HepG2 (cell line): ENCODE results near the gene TCF3. TPM values are rescaled to one million over a fixed set of nuclear protein-coding genes. Genes with fewer than 3 reads are reported as not detected.
A peak's percentile ranks its signal among the peaks of the same experiment; 100 is the strongest.

Source experiments
- AGO2 ChIP-seq: fragments of 200-400 bp; formaldehyde crosslinking; optimal IDR thresholded peaks from 2 replicates; pipeline ENCODE3; 2017; ENCODE audit warnings: mild to moderate bottlenecking, low read depth, low read length, moderate library complexity
- ATF1 ChIP-seq: IDR thresholded peaks from 2 replicates; pipeline ENCODE4 v1.6.1; 2016; ENCODE audit warnings: mild to moderate bottlenecking, control low read depth
- DBP ChIP-seq: sonication (generic); formaldehyde crosslinking; IDR thresholded peaks from 2 replicates; pipeline ENCODE4 v1.4.0; 2020; ENCODE audit warnings: missing genetic modification reagents; ENCODE audit errors: not compliant biosample characterization
- MXI1 ChIP-seq: IDR thresholded peaks from 3 replicates; pipeline ENCODE4 v1.6.1; 2012; ENCODE audit warnings: low read depth, low read length, inconsistent platforms, borderline replicate concordance
- POLR2G ChIP-seq: fragments of 200-400 bp; formaldehyde crosslinking; IDR thresholded peaks from 2 replicates; pipeline ENCODE4 v1.6.1; 2018; ENCODE audit warnings: mild to moderate bottlenecking, low read depth, low read length, moderate library complexity
- RNF219 ChIP-seq: sonication (generic); formaldehyde crosslinking; IDR thresholded peaks from 2 replicates; pipeline ENCODE4 v1.5.0; 2020; ENCODE audit warnings: mild to moderate bottlenecking, missing genetic modification reagents
- SMAD9 ChIP-seq: sonication (generic); formaldehyde crosslinking; IDR thresholded peaks from 2 replicates; pipeline ENCODE4 v1.5.1; 2020; ENCODE audit warnings: mild to moderate bottlenecking, missing genetic modification reagents
- SRSF1 ChIP-seq: fragments of 200-400 bp; formaldehyde crosslinking; optimal IDR thresholded peaks from 2 replicates; pipeline ENCODE3; 2017; ENCODE audit warnings: mild to moderate bottlenecking, low read depth, low read length, moderate library complexity
- TAF1 ChIP-seq: sonication (generic); formaldehyde crosslinking; IDR thresholded peaks from 2 replicates; pipeline ENCODE4 v1.4.0; 2020; ENCODE audit warnings: missing genetic modification reagents
- TERF1 ChIP-seq: sonication (generic); formaldehyde crosslinking; IDR thresholded peaks from 2 replicates; pipeline ENCODE4 v1.8.0; 2022; ENCODE audit warnings: mild to moderate bottlenecking, missing genetic modification reagents, moderate library complexity
- THRA ChIP-seq: sonication (generic); formaldehyde crosslinking; IDR thresholded peaks from 2 replicates; pipeline ENCODE4 v1.4.0; 2020; ENCODE audit warnings: missing genetic modification reagents, borderline replicate concordance
- TRIM24 ChIP-seq: sonication (generic); formaldehyde crosslinking; IDR thresholded peaks from 2 replicates; pipeline ENCODE4 v1.8.0; 2022; ENCODE audit warnings: mild to moderate bottlenecking, missing genetic modification reagents
- YEATS2 ChIP-seq: sonication (generic); formaldehyde crosslinking; IDR thresholded peaks from 2 replicates; pipeline ENCODE4 v1.4.0; 2020; ENCODE audit warnings: missing genetic modification reagents, borderline replicate concordance
- ZC3H13 ChIP-seq: sonication (generic); formaldehyde crosslinking; IDR thresholded peaks from 2 replicates; pipeline ENCODE4 v1.8.1; 2023; ENCODE audit warnings: mild to moderate bottlenecking, missing genetic modification reagents, moderate library complexity
- ZEB1 ChIP-seq: IDR thresholded peaks from 2 replicates; pipeline ENCODE4 v1.6.1; 2012; ENCODE audit warnings: mild to moderate bottlenecking, low read depth, inconsistent platforms; ENCODE audit not compliant: insufficient replicate concordance
- ZNF768 ChIP-seq: sonication (generic); formaldehyde crosslinking; IDR thresholded peaks from 2 replicates; pipeline ENCODE4 v1.4.0; 2020; ENCODE audit warnings: missing genetic modification reagents
- ZSCAN5A ChIP-seq: sonication (generic); formaldehyde crosslinking; IDR thresholded peaks from 2 replicates; pipeline ENCODE4 v1.8.0; 2022; ENCODE audit warnings: mild to moderate bottlenecking, missing genetic modification reagents, borderline replicate concordance
- polyA plus RNA-seq, 8 experiments: library from polyadenylated mRNA; depleted of rRNA in 3 of 8; stranded (reverse) in 7 of 8; unstranded in 1 of 8; fragments of >200 nt; fragmentation: Illumina TruSeq in 4 of 8; extraction: Trizol in 4 of 8; gene quantifications; 2 replicates each; pipeline versions ENCODE4 v1.2.1 to v1.2.3, GENCODE V29; 2011 to 2016; ENCODE audit warnings: low read depth in 4 of 8, missing spikeins in 1 of 8, mixed read lengths in 1 of 8; ENCODE audit not compliant: insufficient read depth in 1 of 8
- total RNA-seq, 5 experiments: library from RNA; depleted of rRNA; stranded (reverse); fragments of >200 nt; fragmentation: Illumina TruSeq; extraction: Trizol; gene quantifications; 2 replicates each; pipeline ENCODE4 v1.2.3, GENCODE V29; 2016; ENCODE audit warnings: low read depth in 1 of 5
- TF ChIP-seq, protein P1 (sequence below): sonication (generic); formaldehyde crosslinking; IDR thresholded peaks from 2 replicates; pipeline ENCODE4 v1.4.0; 2020; ENCODE audit warnings: missing genetic modification reagents

Gene TCF3
- total and polyA plus RNA-seq, 2 of the 13 experiments (the other 11 are each of a cell fraction or from before 2014, with no cell fraction given) = 51.4 to 53.2 TPM

DNA sequence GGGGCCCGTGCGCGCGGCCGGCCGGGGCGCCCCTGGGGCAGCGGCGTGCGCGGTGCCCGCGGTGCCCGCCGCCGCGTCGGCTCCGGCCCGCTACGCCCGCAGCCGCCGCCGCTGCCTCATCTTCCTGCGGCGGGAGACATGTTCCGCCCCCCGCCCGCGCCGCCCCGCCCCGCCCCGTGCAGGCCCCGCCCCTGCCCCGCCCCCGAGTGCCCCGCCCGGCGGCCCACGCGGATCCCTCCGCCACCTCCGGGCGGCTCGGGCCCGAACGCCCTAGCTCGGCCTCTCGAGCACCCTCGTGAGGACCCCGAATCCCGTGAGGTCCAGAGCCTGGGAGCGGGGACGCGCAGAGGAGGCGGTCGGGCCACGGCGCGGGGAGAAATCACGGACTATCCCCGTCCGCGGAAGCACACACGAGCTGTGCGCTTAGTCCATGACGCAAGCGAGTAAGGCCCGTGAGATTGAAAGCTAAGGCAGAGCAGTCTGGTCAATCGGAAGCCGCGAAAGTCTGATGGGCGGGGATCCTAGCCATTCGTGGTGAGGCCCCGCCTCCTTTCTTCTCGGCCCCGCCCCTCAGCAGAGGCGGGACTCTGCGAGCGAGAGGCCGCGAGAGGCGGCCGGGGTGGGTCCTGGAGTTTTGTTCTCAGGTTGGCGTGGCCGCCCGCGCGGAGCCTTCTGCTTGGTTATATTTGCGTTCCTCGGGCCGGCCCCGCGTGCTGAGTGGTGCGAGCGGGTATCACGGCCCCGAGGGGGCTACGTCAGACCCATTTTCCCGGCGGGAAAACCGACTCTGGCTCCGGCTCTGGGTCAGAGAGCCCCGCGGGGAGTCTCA, at the start of gene TCF3 (continued):
- no peak for TF ChIP-seq RNF219 (CRISPR knock-in tag)
- peak; percentile 61; the same call in 1 of the 2 replicates for TF ChIP-seq ZNF768 (CRISPR knock-in tag)
- no peak for TF ChIP-seq AGO2
- peak; percentile 54; the same call in 1 of the 2 replicates for TF ChIP-seq THRA (CRISPR knock-in tag)
- TF ChIP-seq SMAD9 = no peak
- TF ChIP-seq TERF1 (CRISPR knock-in tag) = no peak
- TF ChIP-seq SRSF1 = peak; percentile 89
- TF ChIP-seq, protein P1, sequence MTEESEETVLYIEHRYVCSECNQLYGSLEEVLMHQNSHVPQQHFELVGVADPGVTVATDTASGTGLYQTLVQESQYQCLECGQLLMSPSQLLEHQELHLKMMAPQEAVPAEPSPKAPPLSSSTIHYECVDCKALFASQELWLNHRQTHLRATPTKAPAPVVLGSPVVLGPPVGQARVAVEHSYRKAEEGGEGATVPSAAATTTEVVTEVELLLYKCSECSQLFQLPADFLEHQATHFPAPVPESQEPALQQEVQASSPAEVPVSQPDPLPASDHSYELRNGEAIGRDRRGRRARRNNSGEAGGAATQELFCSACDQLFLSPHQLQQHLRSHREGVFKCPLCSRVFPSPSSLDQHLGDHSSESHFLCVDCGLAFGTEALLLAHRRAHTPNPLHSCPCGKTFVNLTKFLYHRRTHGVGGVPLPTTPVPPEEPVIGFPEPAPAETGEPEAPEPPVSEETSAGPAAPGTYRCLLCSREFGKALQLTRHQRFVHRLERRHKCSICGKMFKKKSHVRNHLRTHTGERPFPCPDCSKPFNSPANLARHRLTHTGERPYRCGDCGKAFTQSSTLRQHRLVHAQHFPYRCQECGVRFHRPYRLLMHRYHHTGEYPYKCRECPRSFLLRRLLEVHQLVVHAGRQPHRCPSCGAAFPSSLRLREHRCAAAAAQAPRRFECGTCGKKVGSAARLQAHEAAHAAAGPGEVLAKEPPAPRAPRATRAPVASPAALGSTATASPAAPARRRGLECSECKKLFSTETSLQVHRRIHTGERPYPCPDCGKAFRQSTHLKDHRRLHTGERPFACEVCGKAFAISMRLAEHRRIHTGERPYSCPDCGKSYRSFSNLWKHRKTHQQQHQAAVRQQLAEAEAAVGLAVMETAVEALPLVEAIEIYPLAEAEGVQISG = peak; percentile 74
- TF ChIP-seq MXI1 = peak; percentile 68; the same call in 1 of the 3 replicates
- TF ChIP-seq ATF1 (CRISPR knock-in tag) = peak; percentile 95
- TF ChIP-seq POLR2G = peak; percentile 64; the same call in 1 of the 2 replicates
- TF ChIP-seq TAF1 = peak; percentile 80; the same call in 1 of the 2 replicates
- no peak for TF ChIP-seq ZSCAN5A (CRISPR knock-in tag)
- TF ChIP-seq ZEB1 = no peak
- peak; percentile 67; the same call in 1 of the 2 replicates for TF ChIP-seq ZC3H13 (CRISPR knock-in tag)
- no peak for TF ChIP-seq TRIM24
- peak; percentile 92 for TF ChIP-seq YEATS2 (CRISPR knock-in tag)
- TF ChIP-seq DBP (CRISPR knock-in tag) = peak; percentile 39
